ENCODE results near the gene CDH13.

CDH13 gene

GRCh38 chr16:83762141-83762991 is 1135.6 kb downstream of the CDH13 start:
- DNase-seq (ENCODE audit: low spot score), result no peak

GRCh38 chr16:83762992-83763358 is 1136.2 kb downstream of the CDH13 start:
- no peak for DNase-seq (ENCODE audit: low spot score)

- DNase-seq (ENCODE audit: low spot score), result no peak
Measured at GRCh38 chr16:83768986-83769385, 1142.2 kb downstream of the CDH13 start.

GRCh38 chr16:83769397-83770008 is 1142.7 kb downstream of the CDH13 start:
- no peak for DNase-seq (ENCODE audit: low spot score)

DNA sequence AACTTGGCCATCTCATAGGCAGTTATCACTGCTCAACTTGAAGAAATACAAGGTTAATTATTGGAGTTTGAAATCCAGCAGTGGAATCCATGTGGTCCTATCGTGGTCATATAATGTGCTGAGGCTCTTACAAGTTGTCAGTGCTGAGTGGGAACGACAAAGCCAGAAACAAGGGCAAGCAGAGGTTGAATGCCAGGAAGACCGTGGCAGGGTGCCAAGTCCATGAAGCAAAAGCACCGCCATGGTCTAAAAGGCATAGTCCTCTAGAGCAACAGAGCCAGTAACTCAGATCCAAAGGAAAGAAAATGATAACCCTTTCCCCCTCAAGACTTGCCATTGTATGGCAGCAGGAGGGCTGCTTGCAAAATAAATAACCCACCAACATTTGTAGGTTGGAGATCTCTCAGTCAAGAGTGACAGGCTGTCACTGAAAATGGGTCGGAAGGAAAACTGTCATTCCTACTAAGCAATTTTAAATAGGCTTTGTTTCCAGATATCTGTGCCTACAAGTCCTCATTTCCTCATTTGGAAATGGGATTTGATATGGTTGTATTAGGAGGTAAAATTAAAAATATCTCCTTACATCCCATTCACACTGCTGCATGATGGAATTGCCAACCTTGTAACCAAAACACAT is 1144.7 kb downstream of the CDH13 start:
- peak; percentile 67 for DNase-seq (ENCODE audit: low spot score)

- DNase-seq (ENCODE audit: low spot score), result peak; percentile 93
Measured at GRCh38 chr16:83772806-83773205, 1146.0 kb downstream of the CDH13 start.

DNA sequence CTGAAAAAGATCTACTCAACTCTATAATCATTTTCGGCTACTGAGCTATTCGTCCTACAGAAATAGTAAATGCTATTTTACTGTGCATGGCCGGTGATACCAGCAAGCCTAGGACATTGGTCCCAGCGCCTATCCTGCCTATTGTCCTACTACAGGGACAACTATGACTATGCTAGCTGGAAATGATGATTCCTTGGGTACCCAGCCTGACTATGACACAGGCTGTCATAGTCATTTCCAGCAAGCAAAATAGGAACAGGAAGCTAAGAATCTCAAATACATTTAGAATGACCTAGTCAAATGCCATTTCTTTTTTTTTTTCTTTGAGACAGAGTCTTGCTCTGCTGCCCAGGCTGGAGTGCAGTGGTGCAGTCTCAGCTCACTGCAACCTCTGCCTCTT is 1147.3 kb downstream of the CDH13 start:
- DNase-seq (ENCODE audit: low spot score), result no peak

- no peak for DNase-seq (ENCODE audit: low spot score)
Measured at GRCh38 chr16:83776944-83777343, 1150.2 kb downstream of the CDH13 start.

GRCh38 chr16:83779886-83780285 is 1153.1 kb downstream of the CDH13 start:
- no peak for DNase-seq (ENCODE audit: low spot score)

DNA sequence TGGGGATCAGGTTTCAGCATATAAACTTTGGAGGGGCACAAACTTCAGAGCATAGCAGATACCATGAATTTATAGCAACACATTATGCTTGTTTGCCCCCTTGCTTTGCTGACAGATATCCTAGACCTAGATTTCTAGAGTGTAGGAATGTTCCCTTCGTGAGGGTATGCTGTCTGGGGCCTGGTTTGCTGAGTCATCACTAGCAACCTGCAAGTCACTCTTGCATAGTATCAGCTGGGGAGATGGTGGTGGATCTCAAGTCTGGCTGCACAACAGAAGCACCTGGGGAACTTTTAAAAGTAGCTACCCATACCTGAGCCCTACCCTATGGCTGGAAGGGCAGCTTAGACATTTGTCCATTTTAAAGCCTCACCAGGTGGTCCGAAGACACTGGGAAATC is 1158.7 kb downstream of the CDH13 start:
- no peak for DNase-seq (ENCODE audit: low spot score)

GRCh38 chr16:83789642-83790401 is 1163.1 kb downstream of the CDH13 start:
- DNase-seq (ENCODE audit: low spot score), result no peak

DNA sequence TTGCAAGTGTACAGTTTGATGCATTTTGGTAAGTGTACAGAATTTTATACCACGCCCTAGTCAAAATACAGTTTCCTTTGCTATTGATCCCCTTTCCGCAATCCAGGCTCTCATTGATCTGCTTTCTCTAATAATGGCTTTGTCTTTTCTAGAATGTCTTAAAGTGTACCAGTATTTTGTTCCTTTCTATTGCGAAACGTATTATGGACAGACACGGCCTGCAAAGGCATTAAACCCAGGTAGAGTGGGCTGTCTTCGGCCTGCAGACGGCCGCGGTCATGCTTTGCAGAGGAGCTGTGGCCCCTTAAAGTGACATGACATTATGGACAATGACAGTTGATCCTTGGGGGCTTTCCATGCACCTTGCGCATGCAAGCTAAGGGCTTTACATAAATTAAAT is 1165.1 kb downstream of the CDH13 start:
- DNase-seq (ENCODE audit: low spot score), result no peak

GRCh38 chr16:83792391-83792790 is 1165.6 kb downstream of the CDH13 start:
- no peak for DNase-seq (ENCODE audit: low spot score)

- no peak for DNase-seq (ENCODE audit: low spot score)
Measured at GRCh38 chr16:83793179-83793578, 1166.4 kb downstream of the CDH13 start.

- DNase-seq (ENCODE audit: low spot score), result no peak
Measured at GRCh38 chr16:83794860-83795554, 1168.2 kb downstream of the CDH13 start.

GRCh38 chr16:83797013-83797412 is 1170.2 kb downstream of the CDH13 start:
- DNase-seq (ENCODE audit: low spot score), result no peak

DNA sequence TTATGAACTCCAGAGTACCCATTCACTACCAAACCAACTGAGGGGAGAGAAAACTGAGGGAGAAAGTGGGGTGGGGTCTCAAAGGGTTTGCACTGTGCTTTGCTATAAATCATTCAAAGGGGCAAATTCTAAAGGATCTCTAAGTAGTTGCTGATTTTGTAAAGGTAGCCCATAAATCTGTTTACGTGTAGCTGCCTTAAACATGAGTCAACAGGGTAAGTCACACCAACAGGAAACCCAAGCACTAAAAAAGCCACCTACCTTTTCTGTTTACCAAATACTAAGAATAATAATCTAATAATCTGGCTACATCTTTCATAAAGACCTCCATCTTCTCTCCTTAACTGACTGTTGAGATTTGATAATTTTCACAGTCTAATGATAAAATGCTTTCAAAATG is 1172.6 kb downstream of the CDH13 start:
- DNase-seq (ENCODE audit: low spot score), result no peak

- no peak for DNase-seq (ENCODE audit: low spot score)
Measured at GRCh38 chr16:83802135-83802534, 1175.4 kb downstream of the CDH13 start.

- DNase-seq (ENCODE audit: low spot score), result no peak
Measured at GRCh38 chr16:83802554-83803205, 1175.9 kb downstream of the CDH13 start.

GRCh38 chr16:83803811-83804210 is 1177.0 kb downstream of the CDH13 start:
- no peak for DNase-seq (ENCODE audit: low spot score)

- no peak for DNase-seq (ENCODE audit: low spot score)
Measured at GRCh38 chr16:83804366-83804765, 1177.6 kb downstream of the CDH13 start.

All from putamen (tissue), 1 donor.